WTC11 (cell line): ENCODE results near the gene FOXP1. TPM values are rescaled to one million over a fixed set of nuclear protein-coding genes. Genes with fewer than 3 reads are reported as not detected.

Experiments used
- ATAC-seq: fragments of 200-7000 bp; cut with Tn5 transposase; 2 replicates; pipeline ENCODE4 v1.10.0; 2021; ENCODE audit warnings: mild to moderate bottlenecking, moderate library complexity
- CTCF ChIA-PET: fragments of 300-600 bp; sonication (Branson Sonifier 250); formaldehyde crosslinking; loops from one replicate; lab custom pipeline; 2021; ENCODE audit warnings: antibody characterized with exemption; lab: Charles Lee
- POLR2A ChIA-PET: fragments of 350-600 bp; sonication (Branson Sonifier 250); formaldehyde crosslinking; loops from one replicate; lab custom pipeline; 2021; ENCODE audit warnings: antibody characterized with exemption; lab: Charles Lee
- DNase-seq: peaks from one replicate; pipeline ENCODE4 v3.0.0; 2021; ENCODE audit warnings: low spot score
- H3K27ac Mint-ChIP-seq: 2 replicates; pipeline ENCODE4 v1.8.0; 2021; ENCODE audit warnings: mixed read lengths
- H3K27me3 Mint-ChIP-seq: 2 replicates; pipeline ENCODE4 v1.8.0; 2021; ENCODE audit warnings: low read depth, mild to moderate bottlenecking, moderate library complexity, mixed read lengths
- H3K36me3 Mint-ChIP-seq: 2 replicates; pipeline ENCODE4 v1.8.0; 2021; ENCODE audit warnings: mixed read lengths
- H3K4me1 Mint-ChIP-seq: 2 replicates; pipeline ENCODE4 v1.8.0; 2022; ENCODE audit warnings: mixed read lengths
- H3K4me3 Mint-ChIP-seq: 2 replicates; pipeline ENCODE4 v1.8.0; 2021; ENCODE audit warnings: mild to moderate bottlenecking, moderate library complexity, mixed read lengths
- H3K9me3 Mint-ChIP-seq: 2 replicates; pipeline ENCODE4 v1.8.0; 2021; ENCODE audit warnings: mixed read lengths
- ATF1 ChIP-seq: sonication (generic); formaldehyde crosslinking; IDR thresholded peaks from 2 replicates; pipeline ENCODE4 v1.8.1; 2023; ENCODE audit warnings: mild to moderate bottlenecking, moderate library complexity, missing genetic modification reagents
- CREM ChIP-seq: sonication (generic); formaldehyde crosslinking; IDR thresholded peaks from 2 replicates; pipeline ENCODE4 v1.8.1; 2022; ENCODE audit warnings: mild to moderate bottlenecking, missing genetic modification reagents, moderate library complexity
- ETV6 ChIP-seq: sonication (generic); formaldehyde crosslinking; IDR thresholded peaks from 2 replicates; pipeline ENCODE4 v1.8.1; 2022; ENCODE audit warnings: mild to moderate bottlenecking, missing genetic modification reagents
- FOXK1 ChIP-seq: sonication (generic); formaldehyde crosslinking; IDR thresholded peaks from 2 replicates; pipeline ENCODE4 v1.8.0; 2022; ENCODE audit warnings: mild to moderate bottlenecking, moderate library complexity, missing genetic modification reagents
- GABPB1 ChIP-seq: sonication (generic); formaldehyde crosslinking; IDR thresholded peaks from 2 replicates; pipeline ENCODE4 v1.8.1; 2023; ENCODE audit warnings: mild to moderate bottlenecking, missing genetic modification reagents
- HMGA2 ChIP-seq: fragments of 250-450 bp; sonication (Bioruptor Pico); IDR thresholded peaks from 2 replicates; pipeline ENCODE4 v1.4.0; 2021; ENCODE audit warnings: mild to moderate bottlenecking, moderate library complexity
- JAZF1 ChIP-seq: fragments of 250-450 bp; sonication (Bioruptor Pico); IDR thresholded peaks from 2 replicates; pipeline ENCODE4 v1.9.0; 2021; ENCODE audit warnings: moderate library complexity, mild to moderate bottlenecking, inconsistent platforms
- KAT7 ChIP-seq: sonication (generic); formaldehyde crosslinking; IDR thresholded peaks from 2 replicates; pipeline ENCODE4 v1.8.1; 2023; ENCODE audit warnings: missing genetic modification reagents, mild to moderate bottlenecking, borderline replicate concordance
- MYBL2 ChIP-seq: sonication (generic); formaldehyde crosslinking; IDR thresholded peaks from 2 replicates; pipeline ENCODE4 v1.8.1; 2023; ENCODE audit warnings: mild to moderate bottlenecking, moderate library complexity, missing genetic modification reagents
- RORB ChIP-seq: fragments of 250-450 bp; sonication (Bioruptor Pico); IDR thresholded peaks from 2 replicates; pipeline ENCODE4 v1.9.0; 2021; ENCODE audit warnings: mild to moderate bottlenecking
- SOX15 ChIP-seq: fragments of 250-450 bp; sonication (Bioruptor Pico); IDR thresholded peaks from 2 replicates; pipeline ENCODE4 v1.9.0; 2021; ENCODE audit warnings: mild to moderate bottlenecking
- ZNF121 ChIP-seq: sonication (generic); formaldehyde crosslinking; IDR thresholded peaks from 2 replicates; pipeline ENCODE4 v1.8.0; 2023; ENCODE audit warnings: missing genetic modification reagents
- total RNA-seq: library from RNA; stranded (reverse); gene quantifications from 3 replicates; pipeline ENCODE4 v1.2.3, GENCODE V29; 2021
- TF ChIP-seq, protein P1 (sequence below): fragments of 250-450 bp; sonication (Bioruptor Pico); conservative IDR thresholded peaks from 2 replicates; pipeline ENCODE4 v1.9.0; 2021; ENCODE audit warnings: mild to moderate bottlenecking
- TF ChIP-seq, protein P2 (sequence below): fragments of 250-450 bp; sonication (Bioruptor Pico); IDR thresholded peaks from 2 replicates; pipeline ENCODE4 v2.1.2; 2022; ENCODE audit warnings: mild to moderate bottlenecking, moderate library complexity
- TF ChIP-seq, protein P3 (sequence below): sonication (generic); formaldehyde crosslinking; IDR thresholded peaks from 2 replicates; pipeline ENCODE4 v1.8.0; 2022; ENCODE audit warnings: mild to moderate bottlenecking, missing genetic modification reagents
- TF ChIP-seq, protein P4 (sequence below): sonication (generic); formaldehyde crosslinking; IDR thresholded peaks from 2 replicates; pipeline ENCODE4 v1.8.0; 2023; ENCODE audit warnings: missing genetic modification reagents
- TF ChIP-seq, protein P5 (sequence below): sonication (generic); formaldehyde crosslinking; IDR thresholded peaks from 2 replicates; pipeline ENCODE4 v1.8.1; 2022; ENCODE audit warnings: mild to moderate bottlenecking, moderate library complexity, missing genetic modification reagents
- TF ChIP-seq, protein P6 (sequence below): sonication (generic); formaldehyde crosslinking; IDR thresholded peaks from 2 replicates; pipeline ENCODE4 v1.8.1; 2023; ENCODE audit warnings: mild to moderate bottlenecking, missing genetic modification reagents
- TF ChIP-seq, protein P7 (sequence below): sonication (generic); formaldehyde crosslinking; IDR thresholded peaks from 2 replicates; pipeline ENCODE4 v1.8.1; 2023; ENCODE audit warnings: mild to moderate bottlenecking, missing genetic modification reagents

FOXP1 gene
- total RNA-seq, 1 experiment from 2014 or later: 25.8 TPM

DNA sequence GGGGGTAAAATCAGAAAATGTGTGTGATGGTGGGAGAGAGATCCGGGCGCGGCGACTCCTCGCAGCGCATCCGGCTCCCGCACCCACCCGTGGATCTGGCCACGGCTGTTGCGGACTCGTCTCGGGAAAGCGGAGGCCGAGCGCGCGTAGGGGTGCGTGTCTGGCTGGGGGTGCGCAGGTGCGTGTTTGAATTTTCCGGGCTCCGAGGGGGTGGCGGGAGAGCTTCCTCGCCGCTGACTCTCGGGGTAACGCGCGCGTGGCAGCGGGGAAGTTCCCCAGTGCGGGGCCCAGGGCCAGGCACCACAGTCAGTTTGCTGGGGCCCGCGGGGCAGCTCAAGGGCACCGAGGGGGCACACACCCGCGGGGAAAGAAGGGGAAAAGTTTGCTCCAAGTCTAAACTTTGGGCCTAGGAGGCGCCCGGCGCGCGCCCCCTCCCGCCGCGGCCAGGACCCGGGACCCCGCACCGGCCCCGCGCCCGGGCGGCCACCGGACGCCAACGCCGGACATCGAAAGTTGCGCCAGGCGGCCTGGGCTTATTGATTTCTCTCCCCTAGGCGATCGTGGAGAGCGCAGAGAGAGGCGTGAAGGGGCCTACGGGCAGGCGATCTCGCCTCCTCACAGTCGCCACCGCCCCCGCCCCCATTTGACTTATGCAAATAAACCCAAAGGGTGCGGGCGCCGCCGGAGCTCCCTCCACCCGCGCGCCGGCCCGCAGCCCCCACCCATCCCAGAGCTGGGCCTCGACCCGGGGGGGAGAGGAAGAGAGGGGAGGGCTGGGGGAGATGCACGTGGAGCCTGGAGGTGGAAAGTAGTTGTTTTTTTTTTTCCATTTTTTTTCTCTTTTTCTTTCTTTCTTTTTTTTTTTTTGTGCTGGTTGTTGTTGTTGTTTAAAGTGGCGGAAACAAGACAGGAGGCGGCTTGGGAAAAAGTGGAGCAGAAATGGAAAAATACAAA is 639 bp downstream of the FOXP1 start (continued):
- TF ChIP-seq, protein P1, sequence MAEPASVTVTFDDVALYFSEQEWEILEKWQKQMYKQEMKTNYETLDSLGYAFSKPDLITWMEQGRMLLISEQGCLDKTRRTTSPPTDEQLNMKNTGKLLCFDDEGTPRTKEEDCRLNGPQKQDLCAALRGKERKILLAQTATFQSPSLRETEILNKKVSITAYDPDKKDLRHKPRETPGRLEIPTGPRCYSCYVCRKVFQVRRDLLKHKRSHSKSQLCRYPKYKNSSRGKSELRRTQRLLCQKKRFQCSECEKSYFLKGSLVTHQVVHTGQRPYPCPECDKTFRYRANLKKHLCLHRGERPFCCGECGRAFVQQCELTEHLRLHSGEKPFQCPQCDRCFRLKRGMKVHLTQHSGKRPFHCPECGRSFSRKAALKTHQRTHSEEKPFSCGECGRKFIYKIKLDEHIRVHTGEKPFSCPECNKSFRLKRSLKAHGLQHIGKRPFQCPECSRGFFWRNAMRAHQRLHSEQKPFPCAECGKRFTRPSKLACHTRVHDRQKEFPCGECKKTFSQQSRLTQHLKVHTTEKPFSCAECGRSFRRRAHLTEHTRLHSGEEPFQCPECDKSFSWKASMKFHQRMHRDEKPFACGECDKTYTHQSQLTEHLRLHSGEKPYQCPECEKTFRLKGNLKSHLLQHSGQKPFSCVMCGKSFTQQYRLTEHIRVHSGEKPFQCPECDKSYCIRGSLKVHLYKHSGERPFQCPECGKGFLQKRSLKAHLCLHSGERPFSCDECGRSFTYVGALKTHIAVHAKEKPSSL (CRISPR knock-in tag): no peak
- no peak for TF ChIP-seq JAZF1 (CRISPR knock-in tag)

DNA sequence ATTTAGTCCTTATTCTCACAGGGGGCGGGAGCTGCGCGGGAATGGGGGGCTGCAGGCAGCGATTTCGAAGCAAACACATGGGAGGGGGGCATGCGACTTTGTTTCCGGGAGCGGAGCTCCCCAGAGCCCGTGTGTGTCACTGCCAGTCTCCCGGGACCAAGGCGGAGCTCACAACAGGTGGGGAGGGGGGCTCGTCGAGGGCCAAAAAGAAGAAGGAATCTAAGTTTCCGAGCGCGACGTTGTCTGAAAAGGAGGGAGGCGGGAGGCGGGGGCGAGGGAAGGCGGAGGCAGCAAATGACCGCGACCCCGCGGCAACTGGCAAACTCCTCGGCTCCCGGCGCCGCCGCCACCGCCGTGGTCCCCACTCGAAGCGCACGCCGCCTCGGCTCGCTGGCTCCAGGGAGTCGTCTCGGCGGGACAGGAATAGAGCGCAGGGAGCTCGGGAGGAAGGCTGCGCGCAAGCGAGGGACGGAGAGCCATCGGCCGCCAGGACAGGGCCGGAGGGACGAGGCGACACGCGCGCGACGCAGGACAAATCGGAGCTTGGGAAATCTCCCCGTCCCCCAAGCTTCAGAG is 1.4 kb downstream of the FOXP1 start:
- Mint-ChIP-seq H3K27ac (0 out of 2 replicates have a peak overlapping the region, but pooled peaks have one; percentile 72), H3K36me3 (no peaks in the 10 kb centered on the region), H3K27me3 (peaks cover 29% of the 10 kb centered on the region), H3K4me1 (peaks cover 39% of the 10 kb centered on the region), H3K4me3 (peak overlapping the region; percentile 87), H3K9me3 (no peaks in the 10 kb centered on the region)
- ChIA-PET CTCF (interaction anchor here (1.0 to 1.8 kb wide), 3 partner anchors 12 to 99 kb away, joined by 3 to 6 read pairs (median 5); no protein-coding TSS in a partner anchor), POLR2A (interaction anchor here (1.4 kb wide), 1 partner anchor 113 kb away, joined by 4 read pairs; no protein-coding TSS in a partner anchor)
- TF ChIP-seq SOX15 (CRISPR knock-in tag) (no peak), HMGA2 (CRISPR knock-in tag) (no peak), GABPB1 (CRISPR knock-in tag) (peak; percentile 14; the same call in 1 of the 2 replicates), ETV6 (CRISPR knock-in tag) (peak; percentile 55; the same call in 1 of the 2 replicates), FOXK1 (CRISPR knock-in tag) (no peak; the same call in 1 of the 2 replicates), ZNF121 (CRISPR knock-in tag) (0 out of 2 replicates have a peak, but pooled peaks have one; percentile 28), MYBL2 (CRISPR knock-in tag) (0 out of 2 replicates have a peak, but pooled peaks have one; percentile 16), RORB (CRISPR knock-in tag) (no peak)
- TF ChIP-seq, protein P2, sequence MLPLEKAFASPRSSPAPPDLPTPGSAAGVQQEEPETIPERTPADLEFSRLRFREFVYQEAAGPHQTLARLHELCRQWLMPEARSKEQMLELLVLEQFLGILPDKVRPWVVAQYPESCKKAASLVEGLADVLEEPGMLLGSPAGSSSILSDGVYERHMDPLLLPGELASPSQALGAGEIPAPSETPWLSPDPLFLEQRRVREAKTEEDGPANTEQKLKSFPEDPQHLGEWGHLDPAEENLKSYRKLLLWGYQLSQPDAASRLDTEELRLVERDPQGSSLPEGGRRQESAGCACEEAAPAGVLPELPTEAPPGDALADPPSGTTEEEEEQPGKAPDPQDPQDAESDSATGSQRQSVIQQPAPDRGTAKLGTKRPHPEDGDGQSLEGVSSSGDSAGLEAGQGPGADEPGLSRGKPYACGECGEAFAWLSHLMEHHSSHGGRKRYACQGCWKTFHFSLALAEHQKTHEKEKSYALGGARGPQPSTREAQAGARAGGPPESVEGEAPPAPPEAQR (CRISPR knock-in tag): no peak
- TF ChIP-seq, protein P3, sequence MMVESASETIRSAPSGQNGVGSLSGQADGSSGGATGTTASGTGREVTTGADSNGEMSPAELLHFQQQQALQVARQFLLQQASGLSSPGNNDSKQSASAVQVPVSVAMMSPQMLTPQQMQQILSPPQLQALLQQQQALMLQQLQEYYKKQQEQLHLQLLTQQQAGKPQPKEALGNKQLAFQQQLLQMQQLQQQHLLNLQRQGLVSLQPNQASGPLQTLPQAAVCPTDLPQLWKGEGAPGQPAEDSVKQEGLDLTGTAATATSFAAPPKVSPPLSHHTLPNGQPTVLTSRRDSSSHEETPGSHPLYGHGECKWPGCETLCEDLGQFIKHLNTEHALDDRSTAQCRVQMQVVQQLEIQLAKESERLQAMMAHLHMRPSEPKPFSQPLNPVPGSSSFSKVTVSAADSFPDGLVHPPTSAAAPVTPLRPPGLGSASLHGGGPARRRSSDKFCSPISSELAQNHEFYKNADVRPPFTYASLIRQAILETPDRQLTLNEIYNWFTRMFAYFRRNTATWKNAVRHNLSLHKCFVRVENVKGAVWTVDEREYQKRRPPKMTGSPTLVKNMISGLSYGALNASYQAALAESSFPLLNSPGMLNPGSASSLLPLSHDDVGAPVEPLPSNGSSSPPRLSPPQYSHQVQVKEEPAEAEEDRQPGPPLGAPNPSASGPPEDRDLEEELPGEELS: peak; percentile 78
- TF ChIP-seq, protein P4, sequence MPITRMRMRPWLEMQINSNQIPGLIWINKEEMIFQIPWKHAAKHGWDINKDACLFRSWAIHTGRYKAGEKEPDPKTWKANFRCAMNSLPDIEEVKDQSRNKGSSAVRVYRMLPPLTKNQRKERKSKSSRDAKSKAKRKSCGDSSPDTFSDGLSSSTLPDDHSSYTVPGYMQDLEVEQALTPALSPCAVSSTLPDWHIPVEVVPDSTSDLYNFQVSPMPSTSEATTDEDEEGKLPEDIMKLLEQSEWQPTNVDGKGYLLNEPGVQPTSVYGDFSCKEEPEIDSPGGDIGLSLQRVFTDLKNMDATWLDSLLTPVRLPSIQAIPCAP (CRISPR knock-in tag): peak; percentile 67; the same call in 1 of the 2 replicates
- peak; percentile 74 for DNase-seq
- ATAC-seq: peak; percentile 27

DNA sequence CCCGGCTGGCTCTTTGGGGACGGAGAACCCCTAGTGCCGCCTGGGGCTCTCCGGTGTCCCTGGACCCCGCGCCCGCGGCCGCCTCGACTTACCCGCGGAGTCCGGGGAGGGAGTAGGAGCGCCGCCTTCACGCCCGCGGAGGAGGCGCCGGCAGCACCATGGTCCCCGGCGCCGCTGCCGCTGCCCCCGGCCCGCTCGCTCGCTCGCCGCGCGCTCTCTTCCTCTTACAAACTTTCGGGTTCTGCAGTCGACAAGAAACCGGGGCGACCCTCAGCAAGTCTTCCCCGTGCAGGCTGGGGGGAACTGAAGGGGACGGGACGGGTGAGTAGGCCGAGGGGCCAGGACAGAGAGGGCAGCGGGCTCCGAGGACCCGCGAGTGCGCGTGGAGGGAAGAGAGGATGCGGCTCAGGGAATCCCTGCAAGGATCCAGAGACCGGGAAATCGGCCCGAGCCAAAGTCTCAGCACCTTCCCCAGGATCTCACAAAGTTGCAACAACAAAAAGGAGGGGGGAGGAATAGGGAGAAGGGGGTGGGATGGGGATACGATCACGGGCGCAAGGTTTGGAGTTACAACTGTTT is 2.0 kb downstream of the FOXP1 start:
- H3K36me3 Mint-ChIP-seq: no peaks in the 10 kb centered on the region
- H3K9me3 Mint-ChIP-seq: no peaks in the 10 kb centered on the region
- peaks cover 29% of the 10 kb centered on the region for H3K27me3 Mint-ChIP-seq
- H3K27ac Mint-ChIP-seq: 0 out of 2 replicates have a peak overlapping the region, but pooled peaks have one; percentile 72
- H3K4me3 Mint-ChIP-seq: peak overlapping the region; percentile 87
- ATAC-seq (peak; percentile 10), DNase-seq (peak; percentile 45)
- ChIA-PET POLR2A (interaction anchor here (1.4 kb wide), 1 partner anchor 112 kb away, joined by 4 read pairs; no protein-coding TSS in a partner anchor), CTCF (interaction anchor here (1.0 kb wide), 2 partner anchors 12 to 100 kb away, joined by 3 to 5 read pairs; no protein-coding TSS in a partner anchor)
- peaks cover 39% of the 10 kb centered on the region for H3K4me1 Mint-ChIP-seq
- TF ChIP-seq, protein P5, sequence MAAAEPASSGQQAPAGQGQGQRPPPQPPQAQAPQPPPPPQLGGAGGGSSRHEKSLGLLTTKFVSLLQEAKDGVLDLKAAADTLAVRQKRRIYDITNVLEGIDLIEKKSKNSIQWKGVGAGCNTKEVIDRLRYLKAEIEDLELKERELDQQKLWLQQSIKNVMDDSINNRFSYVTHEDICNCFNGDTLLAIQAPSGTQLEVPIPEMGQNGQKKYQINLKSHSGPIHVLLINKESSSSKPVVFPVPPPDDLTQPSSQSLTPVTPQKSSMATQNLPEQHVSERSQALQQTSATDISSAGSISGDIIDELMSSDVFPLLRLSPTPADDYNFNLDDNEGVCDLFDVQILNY (CRISPR knock-in tag): 0 out of 2 replicates have a peak, but pooled peaks have one; percentile 29
- no peak for TF ChIP-seq ATF1 (CRISPR knock-in tag)
- TF ChIP-seq, protein P6, sequence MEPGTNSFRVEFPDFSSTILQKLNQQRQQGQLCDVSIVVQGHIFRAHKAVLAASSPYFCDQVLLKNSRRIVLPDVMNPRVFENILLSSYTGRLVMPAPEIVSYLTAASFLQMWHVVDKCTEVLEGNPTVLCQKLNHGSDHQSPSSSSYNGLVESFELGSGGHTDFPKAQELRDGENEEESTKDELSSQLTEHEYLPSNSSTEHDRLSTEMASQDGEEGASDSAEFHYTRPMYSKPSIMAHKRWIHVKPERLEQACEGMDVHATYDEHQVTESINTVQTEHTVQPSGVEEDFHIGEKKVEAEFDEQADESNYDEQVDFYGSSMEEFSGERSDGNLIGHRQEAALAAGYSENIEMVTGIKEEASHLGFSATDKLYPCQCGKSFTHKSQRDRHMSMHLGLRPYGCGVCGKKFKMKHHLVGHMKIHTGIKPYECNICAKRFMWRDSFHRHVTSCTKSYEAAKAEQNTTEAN (CRISPR knock-in tag): no peak
- no peak for TF ChIP-seq GABPB1 (CRISPR knock-in tag)
- TF ChIP-seq CREM (CRISPR knock-in tag): peak; percentile 63
- 0 out of 2 replicates have a peak, but pooled peaks have one; percentile 47 for TF ChIP-seq KAT7 (CRISPR knock-in tag)
- TF ChIP-seq, protein P7, sequence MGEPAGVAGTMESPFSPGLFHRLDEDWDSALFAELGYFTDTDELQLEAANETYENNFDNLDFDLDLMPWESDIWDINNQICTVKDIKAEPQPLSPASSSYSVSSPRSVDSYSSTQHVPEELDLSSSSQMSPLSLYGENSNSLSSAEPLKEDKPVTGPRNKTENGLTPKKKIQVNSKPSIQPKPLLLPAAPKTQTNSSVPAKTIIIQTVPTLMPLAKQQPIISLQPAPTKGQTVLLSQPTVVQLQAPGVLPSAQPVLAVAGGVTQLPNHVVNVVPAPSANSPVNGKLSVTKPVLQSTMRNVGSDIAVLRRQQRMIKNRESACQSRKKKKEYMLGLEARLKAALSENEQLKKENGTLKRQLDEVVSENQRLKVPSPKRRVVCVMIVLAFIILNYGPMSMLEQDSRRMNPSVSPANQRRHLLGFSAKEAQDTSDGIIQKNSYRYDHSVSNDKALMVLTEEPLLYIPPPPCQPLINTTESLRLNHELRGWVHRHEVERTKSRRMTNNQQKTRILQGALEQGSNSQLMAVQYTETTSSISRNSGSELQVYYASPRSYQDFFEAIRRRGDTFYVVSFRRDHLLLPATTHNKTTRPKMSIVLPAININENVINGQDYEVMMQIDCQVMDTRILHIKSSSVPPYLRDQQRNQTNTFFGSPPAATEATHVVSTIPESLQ: no peak
